Left ventricle myocardium inferior (tissue), 1 donor: ENCODE measurements around the gene RNU6-9. TPM values are rescaled to one million over a fixed set of nuclear protein-coding genes. Genes with fewer than 3 reads are reported as not detected.

Experiments
- DNase-seq: peaks from one replicate; pipeline ENCODE4 v3.0.0-alpha.2; 2020
- H3K27ac ChIP-seq: fragments of 200-600 bp; replicated peaks from 2 replicates; pipeline ENCODE4 v1.8.0; 2021
- H3K27me3 ChIP-seq: fragments of 200-600 bp; 2 replicates; pipeline ENCODE4 v1.8.0; 2021; ENCODE audit warnings: low read depth
- H3K36me3 ChIP-seq: fragments of 200-600 bp; 2 replicates; pipeline ENCODE4 v1.8.0; 2021
- H3K4me1 ChIP-seq: fragments of 200-600 bp; 2 replicates; pipeline ENCODE4 v1.8.0; 2021
- H3K4me3 ChIP-seq: fragments of 200-600 bp; 2 replicates; pipeline ENCODE4 v1.8.0; 2021; ENCODE audit warnings: mild to moderate bottlenecking, moderate library complexity
- H3K9me3 ChIP-seq: fragments of 200-600 bp; replicated peaks from 2 replicates; pipeline ENCODE4 v1.8.0; 2021
- CTCF ChIP-seq: fragments of 200-600 bp; IDR thresholded peaks from 2 replicates; pipeline ENCODE4 v1.8.0; 2021; ENCODE audit warnings: antibody characterized with exemption, mild to moderate bottlenecking, borderline replicate concordance
- intact Hi-C: fragments of 100-400 bp; cut with micrococcal nuclease; formaldehyde crosslinking; loops from one replicate; pipeline ENCODE4 v1.11.0; 2022
- total RNA-seq: library from RNA; stranded (reverse); fragmentation: NEBNext Ultra II Directional; extraction: Animal tissue kit (Norgen Biotek cat#: 25700); gene quantifications from one replicate; pipeline ENCODE4 v1.2.1, GENCODE V29; 2021
- donor health status: DM: no; HTN: yes; CAD: no; lungs with severe emphysema.

RNU6-9 gene
- total RNA-seq, 1 donor from 2014 or later, result not detected

- peak overlapping the region; percentile 74 for H3K27ac ChIP-seq
- H3K27me3 ChIP-seq, result no peaks in the 10 kb centered on the region
- H3K4me3 ChIP-seq, result peak overlapping the region; percentile 29
- no peaks in the 10 kb centered on the region for H3K9me3 ChIP-seq
- intact Hi-C loops, result no loop called here
- peak; percentile 88 for DNase-seq
- H3K4me1 ChIP-seq, result peaks cover 38% of the 10 kb centered on the region
- TF ChIP-seq CTCF, result no peak
- peaks cover 2% of the 10 kb centered on the region for H3K36me3 ChIP-seq
Measured at GRCh38 chr19:934865-935479, 41.7 kb downstream of the RNU6-9 start.

- DNase-seq, result no peak
- no peaks in the 10 kb centered on the region for H3K36me3 ChIP-seq
- intact Hi-C loops, result no loop called here
- peaks cover 50% of the 10 kb centered on the region for H3K4me1 ChIP-seq
- no peaks in the 10 kb centered on the region for H3K27me3 ChIP-seq
- no peak for TF ChIP-seq CTCF
- no peaks in the 10 kb centered on the region for H3K9me3 ChIP-seq
- H3K4me3 ChIP-seq, result no peak overlapping the region
- H3K27ac ChIP-seq, result no peak overlapping the region
Measured at GRCh38 chr19:936175-936546, 42.9 kb downstream of the RNU6-9 start.

GRCh38 chr19:937259-937694, 44.0 kb downstream of the RNU6-9 start:
- Histone ChIP-seq H3K36me3 (no peaks in the 10 kb centered on the region), H3K4me1 (peaks cover 56% of the 10 kb centered on the region), H3K27ac (no peak overlapping the region), H3K27me3 (no peaks in the 10 kb centered on the region), H3K9me3 (no peaks in the 10 kb centered on the region), H3K4me3 (no peak overlapping the region)
- no peak for TF ChIP-seq CTCF
- intact Hi-C loops, result no loop called here
- no peak for DNase-seq

- no peak overlapping the region for H3K4me3 ChIP-seq
- no peaks in the 10 kb centered on the region for H3K27me3 ChIP-seq
- intact Hi-C loops, result no loop called here
- no peak overlapping the region for H3K27ac ChIP-seq
- TF ChIP-seq CTCF, result no peak
- H3K36me3 ChIP-seq, result peaks cover 4% of the 10 kb centered on the region
- no peaks in the 10 kb centered on the region for H3K9me3 ChIP-seq
- no peak for DNase-seq
- peaks cover 45% of the 10 kb centered on the region for H3K4me1 ChIP-seq
Measured at GRCh38 chr19:938233-938923, 45.1 kb downstream of the RNU6-9 start.

- intact Hi-C loops, result no loop called here
- no peak for DNase-seq
- Histone ChIP-seq H3K27me3 (no peaks in the 10 kb centered on the region), H3K4me3 (no peak overlapping the region), H3K9me3 (no peaks in the 10 kb centered on the region), H3K4me1 (peaks cover 34% of the 10 kb centered on the region), H3K36me3 (peaks cover 4% of the 10 kb centered on the region), H3K27ac (no peak overlapping the region)
- no peak for TF ChIP-seq CTCF
Measured at GRCh38 chr19:939439-939838, 46.2 kb downstream of the RNU6-9 start.
